Hippocampal formation (tissue), 2 donors: ENCODE results near the gene RIT2.
"Not testable (repeated sequence)": the region's sequence is repeated elsewhere in the genome, so short reads cannot be mapped to it uniquely, and the experiment has no call there.

ENCODE experiments used
- DNase-seq, 2 donors: peaks; one replicate each; lab custom pipeline; 2025; lab: John Stamatoyannopoulos, UW

Gene RIT2

GRCh38 chr18:42760290-42760689, 355.2 kb downstream of the RIT2 start:
- DNase-seq, result no peak

- no peak for DNase-seq
Observed at GRCh38 chr18:42758852-42759251, 356.6 kb downstream of the RIT2 start.

GRCh38 chr18:42756214-42756613, 359.3 kb downstream of the RIT2 start:
- no peak for DNase-seq

GRCh38 chr18:42752916-42753315, 362.6 kb downstream of the RIT2 start:
- no peak for DNase-seq

GRCh38 chr18:42746794-42747193, 368.7 kb downstream of the RIT2 start:
- no peak for DNase-seq

- DNase-seq, result no peak
Observed at GRCh38 chr18:42745931-42746330, 369.6 kb downstream of the RIT2 start.

GRCh38 chr18:42745171-42745570, 370.3 kb downstream of the RIT2 start:
- no peak for DNase-seq

- no peak for DNase-seq
Observed at GRCh38 chr18:42743373-42744138, 371.9 kb downstream of the RIT2 start.

GRCh38 chr18:42742969-42743368, 372.5 kb downstream of the RIT2 start:
- no peak for DNase-seq

GRCh38 chr18:42742474-42742873, 373.0 kb downstream of the RIT2 start:
- no peak for DNase-seq

- DNase-seq, result not testable (repeated sequence)
Observed at GRCh38 chr18:42741805-42742347, 373.6 kb downstream of the RIT2 start.

GRCh38 chr18:42741299-42741698, 374.2 kb downstream of the RIT2 start:
- not testable (repeated sequence) for DNase-seq

- DNase-seq, result no peak
Observed at GRCh38 chr18:42736074-42736473, 379.4 kb downstream of the RIT2 start.

GRCh38 chr18:42734520-42734919, 381.0 kb downstream of the RIT2 start:
- no peak for DNase-seq

- no peak for DNase-seq
Observed at GRCh38 chr18:42730272-42730671, 385.2 kb downstream of the RIT2 start.

- DNase-seq, result no peak
Observed at GRCh38 chr18:42719221-42719620, 396.3 kb downstream of the RIT2 start.

GRCh38 chr18:42712065-42712464, 403.4 kb downstream of the RIT2 start:
- DNase-seq, result no peak

GRCh38 chr18:42707080-42707479, 408.4 kb downstream of the RIT2 start:
- DNase-seq, result no peak

- DNase-seq, result no peak
Observed at GRCh38 chr18:42706618-42707017, 408.9 kb downstream of the RIT2 start.

- DNase-seq, result no peak
Observed at GRCh38 chr18:42706029-42706608, 409.4 kb downstream of the RIT2 start.
